Keratinocyte (primary cell): Measurements from ENCODE around the gene FAM83D. TPM values are rescaled to one million over a fixed set of nuclear protein-coding genes. Genes with fewer than 3 reads are reported as not detected.

Experiments
- DNase-seq: peaks from one replicate; pipeline ENCODE4 v3.0.0-alpha.2; 2011; ENCODE audit warnings: low read depth, missing footprints, low spot score
- FAIRE-seq: peaks from 2 replicates; lab custom pipeline; 2011; peaks lifted over from hg19 to GRCh38; lab: Jason Lieb, UNC
- H2AFZ ChIP-seq: 2 replicates; pipeline ENCODE4 v1.6.0; 2012; ENCODE audit warnings: low read length, control low read depth, inconsistent platforms; ENCODE audit not compliant: control insufficient read depth
- H3K27ac ChIP-seq: 2 replicates; pipeline ENCODE4 v1.5.1; 2011; ENCODE audit warnings: low read length; ENCODE audit not compliant: control insufficient read depth, insufficient read depth
- H3K27me3 ChIP-seq: 3 replicates; pipeline ENCODE4 v1.6.0; 2011; ENCODE audit warnings: low read length; ENCODE audit not compliant: control insufficient read depth, insufficient read depth; ENCODE audit errors: extremely low read depth
- H3K36me3 ChIP-seq, 2 experiments: 2 replicates in 1 of 2; 3 replicates in 1 of 2; pipeline ENCODE4 v1.5.1; 2011; ENCODE audit warnings: low read length in 2 of 2, mild to moderate bottlenecking in 1 of 2; ENCODE audit not compliant: control insufficient read depth in 2 of 2, insufficient read depth in 2 of 2; ENCODE audit errors: extremely low read depth in 1 of 2
- H3K4me1 ChIP-seq: 3 replicates; pipeline ENCODE4 v1.5.1; 2011; ENCODE audit warnings: low read length; ENCODE audit not compliant: control insufficient read depth, insufficient read depth; ENCODE audit errors: extremely low read depth
- H3K4me2 ChIP-seq: 3 replicates; pipeline ENCODE4 v1.6.0; 2011; ENCODE audit warnings: low read depth, low read length; ENCODE audit not compliant: control insufficient read depth, insufficient read depth; ENCODE audit errors: extremely low read depth
- H3K4me3 ChIP-seq, 3 experiments: fragments of 200-600 bp in 1 of 3; sonication (generic) in 1 of 3; 2 replicates in 2 of 3; 3 replicates in 1 of 3; pipeline ENCODE4 v1.5.1; 2011 to 2016; ENCODE audit warnings: low read length in 3 of 3, mild to moderate bottlenecking in 3 of 3, control low read depth in 2 of 3, inconsistent platforms in 1 of 3, low read depth in 1 of 3, mixed read lengths in 1 of 3, mixed run types in 1 of 3, moderate library complexity in 1 of 3; ENCODE audit not compliant: control insufficient read depth in 2 of 3, insufficient read depth in 2 of 3; ENCODE audit errors: extremely low read depth in 1 of 3
- H3K79me2 ChIP-seq: 2 replicates; pipeline ENCODE4 v1.6.0; 2012; ENCODE audit warnings: low read length; ENCODE audit not compliant: control insufficient read depth, insufficient read depth
- H3K9ac ChIP-seq: 3 replicates; pipeline ENCODE4 v1.6.0; 2011; ENCODE audit warnings: low read length; ENCODE audit not compliant: control insufficient read depth, insufficient read depth; ENCODE audit errors: extremely low read depth
- H3K9me1 ChIP-seq: 3 replicates; pipeline ENCODE4 v1.6.0; 2011; ENCODE audit warnings: low read length; ENCODE audit not compliant: control insufficient read depth, insufficient read depth; ENCODE audit errors: extremely low read depth
- H3K9me3 ChIP-seq: 2 replicates; pipeline ENCODE4 v1.5.1; 2012; ENCODE audit warnings: low read depth, low read length; ENCODE audit not compliant: control insufficient read depth
- H4K20me1 ChIP-seq: 3 replicates; pipeline ENCODE4 v1.6.0; 2011; ENCODE audit warnings: low read length; ENCODE audit not compliant: control insufficient read depth, insufficient read depth; ENCODE audit errors: extremely low read depth
- CTCF ChIP-seq, 3 experiments: IDR thresholded peaks in 1 of 3; conservative IDR thresholded peaks in 1 of 3; optimal IDR thresholded peaks in 1 of 3; 2 replicates in 2 of 3; 3 replicates in 1 of 3; pipeline versions ENCODE3 to v1.5.1; 2011; ENCODE audit warnings: low read length in 3 of 3, mild to moderate bottlenecking in 3 of 3, moderate library complexity in 2 of 3, control low read depth in 1 of 3, inconsistent platforms in 1 of 3; ENCODE audit not compliant: insufficient read depth in 2 of 3; ENCODE audit errors: extremely low read depth in 1 of 3
- EZH2 ChIP-seq: IDR thresholded peaks from one replicate; pipeline ENCODE4 v1.6.1; 2012; ENCODE audit warnings: inconsistent platforms, mild to moderate bottlenecking, low read length, moderate library complexity
- dilution Hi-C: fragments of 300-500 bp; cut with MboI; formaldehyde crosslinking; loops from one replicate; pipeline ENCODE4 v1.7.0; 2020; ENCODE audit warnings: low sequenced_read_pairs; ENCODE audit not compliant: extremely low pct_ligation_motif_present
- polyA plus RNA-seq, 5 experiments: library from polyadenylated mRNA; depleted of rRNA in 3 of 5; stranded (reverse) in 3 of 5; stranded (forward) in 1 of 5; unstranded in 1 of 5; fragments of >200 nt; gene quantifications; 1 replicate in 1 of 5; 2 replicates in 3 of 5; 3 replicates in 1 of 5; pipeline versions ENCODE4 v1.2.1 to v1.2.3, GENCODE V29; 2011 to 2012; ENCODE audit warnings: missing spikeins in 2 of 5, low read depth in 1 of 5, low replicate concordance in 1 of 5

FAM83D gene
- polyA plus RNA-seq, 1 donor (not counting 4 experiments of a cell fraction or from before 2014, with no cell fraction given), result 32.1 TPM

GRCh38 chr20:38917657-38918056 lies 8.6 kb upstream of the FAM83D start:
- dilution Hi-C loops, result no loop called here
- DNase-seq (no peak), FAIRE-seq (no peak)

GRCh38 chr20:38918172-38918571 lies 8.0 kb upstream of the FAM83D start:
- dilution Hi-C loops, result no loop called here
- DNase-seq (no peak), FAIRE-seq (no peak)
- no peaks in the 10 kb centered on the region for H3K9me1 ChIP-seq
- no peaks in the 10 kb centered on the region for H3K36me3 ChIP-seq
- no peak overlapping the region for H3K27ac ChIP-seq
- no peaks in the 10 kb centered on the region for H3K9me3 ChIP-seq
- H3K79me2 ChIP-seq, result no peaks in the 10 kb centered on the region
- H2AFZ ChIP-seq, result no peak overlapping the region
- no peaks in the 10 kb centered on the region for H3K4me1 ChIP-seq
- H3K4me2 ChIP-seq, result no peak overlapping the region
- TF ChIP-seq CTCF (optimal IDR thresholded peaks at IDR 0.05 in 1 of 3, IDR thresholded peaks at IDR 0.05 in 1 of 3, conservative IDR thresholded peaks at IDR 0.05 in 1 of 3; ENCODE audit: extremely low read depth in 1 of 3, insufficient read depth in 2 of 3, low read length in 3 of 3), result no peak
- no peak for TF ChIP-seq EZH2
- no peak overlapping the region for H3K4me3 ChIP-seq
- no peaks in the 10 kb centered on the region for H4K20me1 ChIP-seq
- peaks cover 17% of the 10 kb centered on the region for H3K27me3 ChIP-seq
- no peak overlapping the region for H3K9ac ChIP-seq

More at GRCh38 chr20:38917657-38918056, 8.6 kb upstream of the FAM83D start:
- Histone ChIP-seq H4K20me1 (no peaks in the 10 kb centered on the region), H3K9ac (no peak overlapping the region), H3K27me3 (peaks cover 17% of the 10 kb centered on the region), H3K27ac (no peak overlapping the region), H3K9me1 (no peaks in the 10 kb centered on the region), H3K79me2 (no peaks in the 10 kb centered on the region), H3K4me3 (no peak overlapping the region), H3K36me3 (no peaks in the 10 kb centered on the region), H3K9me3 (no peaks in the 10 kb centered on the region), H3K4me1 (no peaks in the 10 kb centered on the region), H2AFZ (no peak overlapping the region), H3K4me2 (no peak overlapping the region)
- TF ChIP-seq EZH2 (no peak), CTCF (optimal IDR thresholded peaks at IDR 0.05 in 1 of 3, IDR thresholded peaks at IDR 0.05 in 1 of 3, conservative IDR thresholded peaks at IDR 0.05 in 1 of 3; ENCODE audit: extremely low read depth in 1 of 3, insufficient read depth in 2 of 3, low read length in 3 of 3) (no peak)
